Measurements from ENCODE around the gene NWD2. TPM values are rescaled to one million over a fixed set of nuclear protein-coding genes. Genes with fewer than 3 reads are reported as not detected.

Gene NWD2
- total and polyA plus RNA-seq, 10 donors, result 0.05 TPM; not detected in 9

GRCh38 chr4:37365888-37366287, 121.3 kb downstream of the NWD2 start:
- TF ChIP-seq POLR2A (IDR thresholded peaks at IDR 0.05) (no peak), CTCF (IDR thresholded peaks at IDR 0.05 in 8 of 11, conservative IDR thresholded peaks at IDR 0.05 in 3 of 11) (no peak), POLR2AphosphoS5 (IDR thresholded peaks at IDR 0.05) (no peak)
- DNase-seq, result no peak
- intact Hi-C loops (cut with DNase I; ENCODE audit: low total_unique reads), result no loop called here
- Histone ChIP-seq H3K36me3 (no peaks in the 10 kb centered on the region), H3K27me3 (replicated peaks in 1 of 7) (no peaks in the 10 kb centered on the region), H3K9me3 (no peaks in the 10 kb centered on the region), H3K27ac (no peak overlapping the region), H3K4me1 (no peaks in the 10 kb centered on the region), H3K4me3 (no peak overlapping the region)

GRCh38 chr4:37367901-37368300, 123.4 kb downstream of the NWD2 start:
- no peaks in the 10 kb centered on the region for H3K9me3 ChIP-seq
- DNase-seq, result no peak
- no peaks in the 10 kb centered on the region for H3K27me3 ChIP-seq (replicated peaks in 1 of 7)
- no peak overlapping the region for H3K27ac ChIP-seq
- 52 to 81% (median 65%) methylated on average over 3 of the region's 3 CpGs for WGBS, 5 donors
- H3K4me1 ChIP-seq, result no peaks in the 10 kb centered on the region
- H3K36me3 ChIP-seq, result no peaks in the 10 kb centered on the region
- H3K4me3 ChIP-seq, result no peak overlapping the region
- intact Hi-C loops (cut with DNase I; ENCODE audit: low total_unique reads), result no loop called here
- TF ChIP-seq POLR2A (IDR thresholded peaks at IDR 0.05) (no peak), CTCF (IDR thresholded peaks at IDR 0.05 in 8 of 11, conservative IDR thresholded peaks at IDR 0.05 in 3 of 11) (no peak), POLR2AphosphoS5 (IDR thresholded peaks at IDR 0.05) (no peak)

GRCh38 chr4:37370052-37370451, 125.5 kb downstream of the NWD2 start:
- intact Hi-C loops (cut with DNase I; ENCODE audit: low total_unique reads), result no loop called here

More at GRCh38 chr4:37370052-37370451, 125.5 kb downstream of the NWD2 start:
- no peaks in the 10 kb centered on the region for H3K9me3 ChIP-seq
- no peaks in the 10 kb centered on the region for H3K36me3 ChIP-seq
- no peak overlapping the region for H3K27ac ChIP-seq
- no peak for DNase-seq
- TF ChIP-seq CTCF (IDR thresholded peaks at IDR 0.05 in 8 of 11, conservative IDR thresholded peaks at IDR 0.05 in 3 of 11), result no peak
- no peak for TF ChIP-seq POLR2AphosphoS5 (IDR thresholded peaks at IDR 0.05)
- TF ChIP-seq POLR2A (IDR thresholded peaks at IDR 0.05), result no peak
- H3K27me3 ChIP-seq (replicated peaks in 1 of 7), result no peaks in the 10 kb centered on the region
- 90 to 98% (median 94%) methylated on average over 2 of the region's 2 CpGs for WGBS, 5 donors
- H3K4me3 ChIP-seq, result no peak overlapping the region
- no peaks in the 10 kb centered on the region for H3K4me1 ChIP-seq

Data from spleen (tissue), 11 donors.